Measurements from ENCODE around the gene GTF3C4. TPM values are rescaled to one million over a fixed set of nuclear protein-coding genes. Genes with fewer than 3 reads are reported as not detected.

GTF3C4 gene
- total and polyA plus RNA-seq, 2 of the 13 experiments (the other 11 are each of a cell fraction or from before 2014, with no cell fraction given): 2.6 to 12.9 TPM

- TF ChIP-seq ZNF33A (CRISPR knock-in tag; IDR thresholded peaks at IDR 0.05; ENCODE audit: borderline replicate concordance) (0 out of 2 replicates have a peak, but pooled peaks have one; percentile 44), JARID2 (CRISPR knock-in tag; IDR thresholded peaks at IDR 0.05; ENCODE audit: insufficient replicate concordance) (no peak), KLF9 (CRISPR knock-in tag; IDR thresholded peaks at IDR 0.05; ENCODE audit: low read depth) (no peak; the same call in 1 of the 2 replicates), ZNF563 (CRISPR knock-in tag; IDR thresholded peaks at IDR 0.05) (peak; percentile 85; the same call in 1 of the 2 replicates), ZSCAN22 (CRISPR knock-in tag; IDR thresholded peaks at IDR 0.05) (0 out of 2 replicates have a peak, but pooled peaks have one; percentile 23), TP53 (CRISPR knock-in tag; conservative IDR thresholded peaks at IDR 0.05) (0 out of 2 replicates have a peak, but pooled peaks have one; percentile 77), ZNF282 (IDR thresholded peaks at IDR 0.05; ENCODE audit: partially characterized antibody) (no peak), FOXA3 (CRISPR knock-in tag; IDR thresholded peaks at IDR 0.05) (peak; percentile 39; the same call in 1 of the 2 replicates), ZNF33B (CRISPR knock-in tag; IDR thresholded peaks at IDR 0.05) (peak; percentile 97), ZNF724P (CRISPR knock-in tag; IDR thresholded peaks at IDR 0.05; ENCODE audit: borderline replicate concordance) (0 out of 2 replicates have a peak, but pooled peaks have one; percentile 79), ZFAT (CRISPR knock-in tag; conservative IDR thresholded peaks at IDR 0.05) (peak; percentile 86; the same call in 1 of the 2 replicates), KDM4B (CRISPR knock-in tag; IDR thresholded peaks at IDR 0.05) (no peak; the same call in 1 of the 2 replicates), ASH2L (IDR thresholded peaks at IDR 0.05; ENCODE audit: insufficient read length, low read depth, low read length) (peak; percentile 95), ZBTB42 (CRISPR knock-in tag; IDR thresholded peaks at IDR 0.05) (no peak; the same call in 1 of the 2 replicates), SETDB1 (CRISPR knock-in tag; IDR thresholded peaks at IDR 0.05; ENCODE audit: borderline replicate concordance) (no peak; the same call in 1 of the 2 replicates), ESRRA (CRISPR knock-in tag; IDR thresholded peaks at IDR 0.05; ENCODE audit: low read depth) (peak; percentile 53; the same call in 1 of the 2 replicates), KDM2A (CRISPR knock-in tag; IDR thresholded peaks at IDR 0.05; ENCODE audit: borderline replicate concordance, low read depth) (peak; percentile 94), CEBPZ (IDR thresholded peaks at IDR 0.05; ENCODE audit: low read length) (no peak)
- TF ChIP-seq, protein P1, sequence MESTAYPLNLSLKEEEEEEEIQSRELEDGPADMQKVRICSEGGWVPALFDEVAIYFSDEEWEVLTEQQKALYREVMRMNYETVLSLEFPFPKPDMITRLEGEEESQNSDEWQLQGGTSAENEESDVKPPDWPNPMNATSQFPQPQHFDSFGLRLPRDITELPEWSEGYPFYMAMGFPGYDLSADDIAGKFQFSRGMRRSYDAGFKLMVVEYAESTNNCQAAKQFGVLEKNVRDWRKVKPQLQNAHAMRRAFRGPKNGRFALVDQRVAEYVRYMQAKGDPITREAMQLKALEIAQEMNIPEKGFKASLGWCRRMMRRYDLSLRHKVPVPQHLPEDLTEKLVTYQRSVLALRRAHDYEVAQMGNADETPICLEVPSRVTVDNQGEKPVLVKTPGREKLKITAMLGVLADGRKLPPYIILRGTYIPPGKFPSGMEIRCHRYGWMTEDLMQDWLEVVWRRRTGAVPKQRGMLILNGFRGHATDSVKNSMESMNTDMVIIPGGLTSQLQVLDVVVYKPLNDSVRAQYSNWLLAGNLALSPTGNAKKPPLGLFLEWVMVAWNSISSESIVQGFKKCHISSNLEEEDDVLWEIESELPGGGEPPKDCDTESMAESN (CRISPR knock-in tag; conservative IDR thresholded peaks at IDR 0.05): peak; percentile 96; the same call in 1 of the 2 replicates
- TF ChIP-seq, protein P2, sequence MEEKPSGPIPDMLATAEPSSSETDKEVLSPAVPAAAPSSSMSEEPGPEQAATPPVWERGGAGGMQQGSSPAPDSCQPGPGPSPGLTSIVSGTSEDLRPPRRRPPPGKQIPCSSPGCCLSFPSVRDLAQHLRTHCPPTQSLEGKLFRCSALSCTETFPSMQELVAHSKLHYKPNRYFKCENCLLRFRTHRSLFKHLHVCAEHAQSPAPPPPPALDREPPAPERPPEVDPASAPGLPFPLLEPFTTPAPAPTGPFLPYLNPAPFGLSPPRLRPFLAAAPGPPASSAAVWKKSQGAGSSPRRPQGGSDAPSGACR (CRISPR knock-in tag; IDR thresholded peaks at IDR 0.05): peak; percentile 89; the same call in 1 of the 2 replicates
- TF ChIP-seq, protein P3, sequence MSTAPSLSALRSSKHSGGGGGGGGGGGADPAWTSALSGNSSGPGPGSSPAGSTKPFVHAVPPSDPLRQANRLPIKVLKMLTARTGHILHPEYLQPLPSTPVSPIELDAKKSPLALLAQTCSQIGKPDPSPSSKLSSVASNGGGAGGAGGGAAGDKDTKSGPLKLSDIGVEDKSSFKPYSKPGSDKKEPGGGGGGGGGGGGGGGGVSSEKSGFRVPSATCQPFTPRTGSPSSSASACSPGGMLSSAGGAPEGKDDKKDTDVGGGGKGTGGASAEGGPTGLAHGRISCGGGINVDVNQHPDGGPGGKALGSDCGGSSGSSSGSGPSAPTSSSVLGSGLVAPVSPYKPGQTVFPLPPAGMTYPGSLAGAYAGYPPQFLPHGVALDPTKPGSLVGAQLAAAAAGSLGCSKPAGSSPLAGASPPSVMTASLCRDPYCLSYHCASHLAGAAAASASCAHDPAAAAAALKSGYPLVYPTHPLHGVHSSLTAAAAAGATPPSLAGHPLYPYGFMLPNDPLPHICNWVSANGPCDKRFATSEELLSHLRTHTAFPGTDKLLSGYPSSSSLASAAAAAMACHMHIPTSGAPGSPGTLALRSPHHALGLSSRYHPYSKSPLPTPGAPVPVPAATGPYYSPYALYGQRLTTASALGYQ (CRISPR knock-in tag; IDR thresholded peaks at IDR 0.05): 0 out of 2 replicates have a peak, but pooled peaks have one; percentile 51
Observed at GRCh38 chr9:132669698-132670456, 387 bp upstream of the GTF3C4 start, which contains the start of gene DDX31 (continued).
